ENCODE results near the gene GADL1.

GADL1 gene

GRCh38 chr3:30862004-30862403 is 32.5 kb downstream of the GADL1 start:
- Histone ChIP-seq H2BK15ac (ENCODE audit: low read depth, poor library complexity, severe bottlenecking) (no peak overlapping the region), H4K91ac (ENCODE audit: low read length) (no peak overlapping the region), H3K4me1 (ENCODE audit: control insufficient read depth, insufficient read depth, low read depth, low read length) (no peaks in the 10 kb centered on the region), H3K9ac (ENCODE audit: low read length) (no peak overlapping the region), H3K23ac (ENCODE audit: low read length in 2 of 2) (no peak overlapping the region), H3K27ac (ENCODE audit: low read length, poor library complexity, severe bottlenecking) (no peak overlapping the region), H3K4me3 (ENCODE audit: insufficient read depth in 1 of 2, low read depth in 1 of 2, low read length in 2 of 2) (no peak overlapping the region), H3K36me3 (ENCODE audit: control insufficient read depth in 1 of 2, insufficient read depth in 2 of 2, low read depth in 1 of 2, low read length in 2 of 2) (no peaks in the 10 kb centered on the region), H3K27me3 (ENCODE audit: control insufficient read depth in 1 of 2, insufficient read depth in 1 of 2, low read length in 2 of 2) (peaks cover 0 to 21% of the 10 kb centered on the region in 2 experiments), H3K79me1 (replicated peaks; ENCODE audit: low read length, poor library complexity, severe bottlenecking) (no peaks in the 10 kb centered on the region), H2BK120ac (ENCODE audit: low read depth, low read length) (no peak overlapping the region), H3K4ac (ENCODE audit: low read depth in 1 of 2, low read length in 2 of 2) (no peak overlapping the region), H2AFZ (ENCODE audit: low read depth, low read length) (no peak overlapping the region), H4K8ac (ENCODE audit: low read length) (no peak overlapping the region), H2AK5ac (ENCODE audit: low read length, severe bottlenecking) (no peak overlapping the region), H2BK12ac (ENCODE audit: low read length in 2 of 2) (no peak overlapping the region), H2BK5ac (ENCODE audit: low read depth, low read length, poor library complexity, severe bottlenecking) (no peak overlapping the region), H3K4me2 (ENCODE audit: low read length, poor library complexity, severe bottlenecking) (no peak overlapping the region), H3K18ac (ENCODE audit: low read depth in 1 of 2, low read length in 2 of 2) (no peak overlapping the region), H3K9me3 (ENCODE audit: control insufficient read depth, low read length) (no peaks in the 10 kb centered on the region), H3K14ac (ENCODE audit: low read length in 2 of 2) (no peak overlapping the region)
- no peak for DNase-seq
- no CpG with 5 or more reads among the region's 2 CpGs for WGBS

DNA sequence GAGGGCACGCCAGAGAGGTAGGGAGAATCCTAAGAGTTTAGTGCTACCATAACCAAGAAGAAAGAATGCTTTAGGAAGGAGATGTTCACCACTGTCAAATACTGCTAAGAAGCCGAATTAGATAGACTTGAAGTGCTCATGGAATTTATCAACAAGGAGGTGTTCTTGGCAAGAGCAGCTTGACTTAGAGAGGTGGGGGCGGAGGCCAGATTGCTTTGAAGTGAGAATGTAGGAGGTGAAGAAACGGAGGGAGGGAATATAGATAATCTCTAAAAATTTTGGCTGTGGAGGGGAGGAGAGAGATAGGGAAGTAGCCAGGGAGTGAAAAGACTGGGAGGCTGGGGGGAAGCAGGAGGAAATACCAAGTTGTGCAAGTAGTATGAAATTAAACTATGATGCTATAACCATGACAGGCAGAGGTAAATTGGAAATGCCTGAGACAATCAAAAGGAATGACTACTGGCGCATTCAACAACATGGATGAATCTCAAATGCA is 35.5 kb downstream of the GADL1 start:
- H2BK12ac ChIP-seq (ENCODE audit: low read length in 2 of 2), result no peak overlapping the region
- H3K4me2 ChIP-seq (ENCODE audit: low read length, poor library complexity, severe bottlenecking), result no peak overlapping the region
- no peak overlapping the region for H3K27ac ChIP-seq (ENCODE audit: low read length, poor library complexity, severe bottlenecking)
- H3K23ac ChIP-seq (ENCODE audit: low read length in 2 of 2), result no peak overlapping the region
- H3K4ac ChIP-seq (ENCODE audit: low read depth in 1 of 2, low read length in 2 of 2), result no peak overlapping the region
- H2AK5ac ChIP-seq (ENCODE audit: low read length, severe bottlenecking), result no peak overlapping the region
- H4K8ac ChIP-seq (ENCODE audit: low read length), result no peak overlapping the region
- H2BK15ac ChIP-seq (ENCODE audit: low read depth, poor library complexity, severe bottlenecking), result no peak overlapping the region
- H3K79me1 ChIP-seq (replicated peaks; ENCODE audit: low read length, poor library complexity, severe bottlenecking), result no peaks in the 10 kb centered on the region
- no peak for DNase-seq
- no peaks in the 10 kb centered on the region for H3K36me3 ChIP-seq (ENCODE audit: control insufficient read depth in 1 of 2, insufficient read depth in 2 of 2, low read depth in 1 of 2, low read length in 2 of 2)
- H3K18ac ChIP-seq (ENCODE audit: low read depth in 1 of 2, low read length in 2 of 2), result no peak overlapping the region
- no peak overlapping the region for H2BK5ac ChIP-seq (ENCODE audit: low read depth, low read length, poor library complexity, severe bottlenecking)
- no peak overlapping the region for H4K91ac ChIP-seq (ENCODE audit: low read length)
- no peak overlapping the region for H3K14ac ChIP-seq (ENCODE audit: low read length in 2 of 2)
- H2AFZ ChIP-seq (ENCODE audit: low read depth, low read length), result no peak overlapping the region
- H3K4me1 ChIP-seq (ENCODE audit: control insufficient read depth, insufficient read depth, low read depth, low read length), result no peaks in the 10 kb centered on the region
- no peak overlapping the region for H3K4me3 ChIP-seq (ENCODE audit: insufficient read depth in 1 of 2, low read depth in 1 of 2, low read length in 2 of 2)
- no peak overlapping the region for H2BK120ac ChIP-seq (ENCODE audit: low read depth, low read length)
- 86% methylated on average over 5 of the region's 5 CpGs for WGBS
- peaks cover 0 to 12% of the 10 kb centered on the region in 2 experiments for H3K27me3 ChIP-seq (ENCODE audit: control insufficient read depth in 1 of 2, insufficient read depth in 1 of 2, low read length in 2 of 2)
- H3K9ac ChIP-seq (ENCODE audit: low read length), result no peak overlapping the region
- H3K9me3 ChIP-seq (ENCODE audit: control insufficient read depth, low read length), result no peaks in the 10 kb centered on the region

GRCh38 chr3:30855400-30856292 is 38.8 kb downstream of the GADL1 start:
- Histone ChIP-seq H3K4me1 (ENCODE audit: control insufficient read depth, insufficient read depth, low read depth, low read length) (no peaks in the 10 kb centered on the region), H2BK12ac (ENCODE audit: low read length in 2 of 2) (no peak overlapping the region), H3K14ac (ENCODE audit: low read length in 2 of 2) (no peak overlapping the region), H3K18ac (ENCODE audit: low read depth in 1 of 2, low read length in 2 of 2) (no peak overlapping the region), H2BK120ac (ENCODE audit: low read depth, low read length) (no peak overlapping the region), H2AFZ (ENCODE audit: low read depth, low read length) (no peak overlapping the region), H2AK5ac (ENCODE audit: low read length, severe bottlenecking) (no peak overlapping the region), H4K91ac (ENCODE audit: low read length) (no peak overlapping the region), H3K36me3 (ENCODE audit: control insufficient read depth in 1 of 2, insufficient read depth in 2 of 2, low read depth in 1 of 2, low read length in 2 of 2) (no peaks in the 10 kb centered on the region), H3K79me1 (replicated peaks; ENCODE audit: low read length, poor library complexity, severe bottlenecking) (no peaks in the 10 kb centered on the region), H3K4me2 (ENCODE audit: low read length, poor library complexity, severe bottlenecking) (no peak overlapping the region), H3K27ac (ENCODE audit: low read length, poor library complexity, severe bottlenecking) (no peak overlapping the region), H3K9me3 (ENCODE audit: control insufficient read depth, low read length) (no peaks in the 10 kb centered on the region), H3K27me3 (ENCODE audit: control insufficient read depth in 1 of 2, insufficient read depth in 1 of 2, low read length in 2 of 2) (peaks cover 0 to 12% of the 10 kb centered on the region in 2 experiments), H4K8ac (ENCODE audit: low read length) (no peak overlapping the region), H3K23ac (ENCODE audit: low read length in 2 of 2) (no peak overlapping the region), H3K9ac (ENCODE audit: low read length) (peak overlapping the region; percentile 65), H2BK5ac (ENCODE audit: low read depth, low read length, poor library complexity, severe bottlenecking) (no peak overlapping the region), H3K4ac (ENCODE audit: low read depth in 1 of 2, low read length in 2 of 2) (no peak overlapping the region), H2BK15ac (ENCODE audit: low read depth, poor library complexity, severe bottlenecking) (no peak overlapping the region), H3K4me3 (ENCODE audit: insufficient read depth in 1 of 2, low read depth in 1 of 2, low read length in 2 of 2) (no peak overlapping the region)
- WGBS, result 97% methylated on average over 4 of the region's 6 CpGs
- no peak for DNase-seq

- WGBS, result 76% methylated on average over 4 of the region's 4 CpGs
- H3K4ac ChIP-seq (ENCODE audit: low read depth in 1 of 2, low read length in 2 of 2), result no peak overlapping the region
- no peak overlapping the region for H2AFZ ChIP-seq (ENCODE audit: low read depth, low read length)
- H3K23ac ChIP-seq (ENCODE audit: low read length in 2 of 2), result no peak overlapping the region
- no peak overlapping the region for H4K8ac ChIP-seq (ENCODE audit: low read length)
- H3K4me2 ChIP-seq (ENCODE audit: low read length, poor library complexity, severe bottlenecking), result no peak overlapping the region
- no peaks in the 10 kb centered on the region for H3K79me1 ChIP-seq (replicated peaks; ENCODE audit: low read length, poor library complexity, severe bottlenecking)
- no peak for DNase-seq
- H2BK15ac ChIP-seq (ENCODE audit: low read depth, poor library complexity, severe bottlenecking), result no peak overlapping the region
- H3K27me3 ChIP-seq (ENCODE audit: control insufficient read depth in 1 of 2, insufficient read depth in 1 of 2, low read length in 2 of 2), result no peaks in the 10 kb centered on the region
- no peak overlapping the region for H3K4me3 ChIP-seq (ENCODE audit: insufficient read depth in 1 of 2, low read depth in 1 of 2, low read length in 2 of 2)
- no peak overlapping the region for H3K14ac ChIP-seq (ENCODE audit: low read length in 2 of 2)
- H2BK120ac ChIP-seq (ENCODE audit: low read depth, low read length), result no peak overlapping the region
- no peak overlapping the region for H3K18ac ChIP-seq (ENCODE audit: low read depth in 1 of 2, low read length in 2 of 2)
- H3K36me3 ChIP-seq (ENCODE audit: control insufficient read depth in 1 of 2, insufficient read depth in 2 of 2, low read depth in 1 of 2, low read length in 2 of 2), result no peaks in the 10 kb centered on the region
- no peaks in the 10 kb centered on the region for H3K9me3 ChIP-seq (ENCODE audit: control insufficient read depth, low read length)
- H3K9ac ChIP-seq (ENCODE audit: low read length), result no peak overlapping the region
- H2BK5ac ChIP-seq (ENCODE audit: low read depth, low read length, poor library complexity, severe bottlenecking), result no peak overlapping the region
- no peak overlapping the region for H2BK12ac ChIP-seq (ENCODE audit: low read length in 2 of 2)
- no peak overlapping the region for H2AK5ac ChIP-seq (ENCODE audit: low read length, severe bottlenecking)
- no peaks in the 10 kb centered on the region for H3K4me1 ChIP-seq (ENCODE audit: control insufficient read depth, insufficient read depth, low read depth, low read length)
- H4K91ac ChIP-seq (ENCODE audit: low read length), result no peak overlapping the region
- H3K27ac ChIP-seq (ENCODE audit: low read length, poor library complexity, severe bottlenecking), result no peak overlapping the region
Observed at GRCh38 chr3:30852833-30853232, 41.6 kb downstream of the GADL1 start.

Data from mesenchymal stem cell (in vitro differentiated cells and primary cell).